Esophagus squamous epithelium (tissue), 5 donors: ENCODE measurements around the gene FRMD4A. TPM values are rescaled to one million over a fixed set of nuclear protein-coding genes. Genes with fewer than 3 reads are reported as not detected.
"Not testable (repeated sequence)": the region's sequence is repeated elsewhere in the genome, so short reads cannot be mapped to it uniquely, and the experiment has no call there.

Experiments used
- DNase-seq: peaks from one replicate; lab custom pipeline; 2025; lab: John Stamatoyannopoulos, UW
- H3K27ac ChIP-seq, 4 donors: fragments of 200-600 bp; sonication (generic); one replicate each; pipeline ENCODE4 v1.5.1; 2016 to 2019; ENCODE audit warnings: mild to moderate bottlenecking in 1 of 4
- H3K27me3 ChIP-seq, 4 donors: fragments of 200-600 bp; sonication (generic); 1 replicate in 3 of 4; 2 replicates in 1 of 4; pipeline versions ENCODE4 v1.5.1 to v1.6.0; 2017 to 2021; ENCODE audit warnings: antibody characterized with exemption in 1 of 4
- H3K36me3 ChIP-seq, 3 donors: fragments of 200-600 bp; sonication (generic); one replicate each; pipeline ENCODE4 v1.5.1; 2016 to 2019
- H3K4me1 ChIP-seq, 3 donors: fragments of 200-600 bp; sonication (generic); one replicate each; pipeline ENCODE4 v1.5.1; 2017 to 2019
- H3K4me3 ChIP-seq, 4 donors: fragments of 200-600 bp; sonication (generic); 1 replicate in 3 of 4; 2 replicates in 1 of 4; pipeline ENCODE4 v1.5.1; 2016 to 2019; ENCODE audit warnings: mild to moderate bottlenecking in 2 of 4, moderate library complexity in 1 of 4
- H3K9me3 ChIP-seq, 3 donors: fragments of 200-600 bp; sonication (generic); one replicate each; pipeline ENCODE4 v1.5.1; 2016 to 2019
- CTCF ChIP-seq, 6 experiments: fragments of 450-650 bp in 4 of 6; fragments of 200-600 bp in 2 of 6; sonication (generic) in 2 of 6; IDR thresholded peaks; one replicate each; pipeline ENCODE4 v1.5.1; 2016 to 2019; ENCODE audit warnings: antibody characterized with exemption in 6 of 6, mild to moderate bottlenecking in 4 of 6, moderate library complexity in 4 of 6
- POLR2A ChIP-seq, 4 donors: fragments of 450-650 bp; IDR thresholded peaks; one replicate each; pipeline ENCODE4 v1.6.1; 2017; ENCODE audit warnings: antibody characterized with exemption in 4 of 4, mild to moderate bottlenecking in 4 of 4, moderate library complexity in 3 of 4
- WGBS, 2 donors: methylation state at CpG; one replicate each; pipeline ENCODE4 v1.1.5; 2018; 5-methylcytosine and 5-hydroxymethylcytosine counted together
- intact Hi-C: fragments of 100-400 bp; cut with DNase I; formaldehyde crosslinking; loops from one replicate; pipeline ENCODE4 v1.15.0; 2022
- total RNA-seq, 4 donors: library from RNA; depleted of rRNA; stranded (reverse); fragments of >200 nt; gene quantifications; one replicate each; pipeline ENCODE4 v1.1.0, GENCODE V29; 2016
- donor health status: DM: yes; HTN: yes; CAD: no.

Gene FRMD4A
- total RNA-seq, 4 donors from 2014 or later, result 7.3 to 15.3 (median 8.6) TPM

- no peak overlapping the region for H3K4me3 ChIP-seq
- no peak for DNase-seq
- 48 to 77% methylated on average over 3 of the region's 3 CpGs for WGBS, 2 donors
- no peaks in the 10 kb centered on the region for H3K9me3 ChIP-seq
- no peak overlapping the region for H3K27ac ChIP-seq
- no peaks in the 10 kb centered on the region for H3K4me1 ChIP-seq
- H3K36me3 ChIP-seq, result no peaks in the 10 kb centered on the region
- peaks cover 0 to 10% (median 0%) of the 10 kb centered on the region in 4 donors for H3K27me3 ChIP-seq
- TF ChIP-seq CTCF (IDR thresholded peaks at IDR 0.05), result no peak
- TF ChIP-seq POLR2A (IDR thresholded peaks at IDR 0.05), result no peak
- intact Hi-C loops, result no loop called here
These were observed 85.9 kb downstream of the FRMD4A start for GRCh38 chr10:14244801-14245211.

- Histone ChIP-seq H3K27ac (no peak overlapping the region), H3K9me3 (no peaks in the 10 kb centered on the region), H3K36me3 (no peaks in the 10 kb centered on the region), H3K4me3 (no peak overlapping the region), H3K4me1 (no peaks in the 10 kb centered on the region), H3K27me3 (peaks cover 0 to 15% (median 0%) of the 10 kb centered on the region in 4 donors)
- no peak for TF ChIP-seq CTCF (IDR thresholded peaks at IDR 0.05)
- WGBS, 2 donors, result 44 to 77% methylated on average over 3 of the region's 3 CpGs
- intact Hi-C loops, result no loop called here
- DNase-seq, result no peak
These were observed 86.6 kb downstream of the FRMD4A start for GRCh38 chr10:14244147-14244546.

GRCh38 chr10:14243221-14243620 lies 87.5 kb downstream of the FRMD4A start:
- no peak for DNase-seq
- no peak for TF ChIP-seq CTCF (IDR thresholded peaks at IDR 0.05)
- TF ChIP-seq POLR2A (IDR thresholded peaks at IDR 0.05), result no peak
- Histone ChIP-seq H3K4me1 (no peaks in the 10 kb centered on the region), H3K9me3 (no peaks in the 10 kb centered on the region), H3K27ac (no peak overlapping the region), H3K27me3 (peaks cover 0 to 15% (median 0%) of the 10 kb centered on the region in 4 donors), H3K36me3 (no peaks in the 10 kb centered on the region), H3K4me3 (no peak overlapping the region)
- WGBS, 2 donors, result 70 to 79% methylated on average over 6 of the region's 6 CpGs
- intact Hi-C loops, result no loop called here

GRCh38 chr10:14241196-14241595 lies 89.5 kb downstream of the FRMD4A start:
- H3K27ac ChIP-seq, result no peak overlapping the region
- H3K9me3 ChIP-seq, result no peaks in the 10 kb centered on the region
- no peaks in the 10 kb centered on the region for H3K4me1 ChIP-seq
- intact Hi-C loops, result no loop called here
- 36 to 40% methylated on average over 1 of the region's 1 CpG for WGBS, 2 donors
- no peak for TF ChIP-seq CTCF (IDR thresholded peaks at IDR 0.05)
- TF ChIP-seq POLR2A (IDR thresholded peaks at IDR 0.05), result no peak
- H3K36me3 ChIP-seq, result no peaks in the 10 kb centered on the region
- no peak for DNase-seq
- H3K4me3 ChIP-seq, result no peak overlapping the region
- H3K27me3 ChIP-seq, result peaks cover 0 to 20% (median 0%) of the 10 kb centered on the region in 4 donors

- no peak overlapping the region for H3K4me3 ChIP-seq
These were observed 90.2 kb downstream of the FRMD4A start for GRCh38 chr10:14240253-14241189.

GRCh38 chr10:14238659-14239058 lies 92.1 kb downstream of the FRMD4A start:
- peaks cover 0 to 17% (median 0%) of the 10 kb centered on the region in 4 donors for H3K27me3 ChIP-seq
- H3K4me1 ChIP-seq, H3K36me3 ChIP-seq, intact Hi-C loops, DNase-seq, H3K9me3 ChIP-seq, H3K27ac ChIP-seq, H3K4me3 ChIP-seq: not testable (repeated sequence)
- 89 to 90% methylated on average over 3 of the region's 3 CpGs for WGBS, 2 donors

More at GRCh38 chr10:14240253-14241189, 90.2 kb downstream of the FRMD4A start:
- H3K4me1 ChIP-seq, result no peaks in the 10 kb centered on the region
- H3K36me3 ChIP-seq, result no peaks in the 10 kb centered on the region
- intact Hi-C loops, result no loop called here
- no peaks in the 10 kb centered on the region for H3K9me3 ChIP-seq
- H3K27ac ChIP-seq, result no peak overlapping the region
- peaks cover 0 to 17% (median 0%) of the 10 kb centered on the region in 4 donors for H3K27me3 ChIP-seq
- WGBS, 2 donors, result 57 to 61% methylated on average over 13 of the region's 13 CpGs
- TF ChIP-seq CTCF (IDR thresholded peaks at IDR 0.05) (no peak), POLR2A (IDR thresholded peaks at IDR 0.05) (no peak)
- DNase-seq, result no peak
